ENCODE data around the gene NT5DC4. TPM values are rescaled to one million over a fixed set of nuclear protein-coding genes. Genes with fewer than 3 reads are reported as not detected.

Gene NT5DC4
- total and polyA plus RNA-seq, 4 donors, result 1.2 TPM; not detected in 3

DNA sequence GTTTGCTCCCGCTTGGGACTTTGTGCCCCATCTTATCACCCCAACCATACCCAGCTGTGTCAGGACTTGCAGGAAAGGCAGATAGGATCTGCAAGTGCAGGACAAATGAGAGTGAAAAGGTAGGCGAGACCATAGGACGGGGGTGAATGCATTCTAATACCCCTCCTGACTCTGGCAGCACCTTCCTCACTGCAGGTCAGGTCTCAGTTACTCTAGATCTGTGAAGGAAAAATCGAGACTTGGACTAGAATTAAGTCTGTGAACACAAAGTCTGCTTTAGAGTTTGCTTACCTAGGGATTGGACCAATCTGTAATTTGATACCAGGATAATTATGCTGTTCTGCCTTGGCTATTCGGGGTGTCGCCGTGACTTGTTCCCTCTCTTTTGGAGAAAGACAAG, 19.7 kb downstream of the NT5DC4 start (continued):
- TF ChIP-seq, protein P1, sequence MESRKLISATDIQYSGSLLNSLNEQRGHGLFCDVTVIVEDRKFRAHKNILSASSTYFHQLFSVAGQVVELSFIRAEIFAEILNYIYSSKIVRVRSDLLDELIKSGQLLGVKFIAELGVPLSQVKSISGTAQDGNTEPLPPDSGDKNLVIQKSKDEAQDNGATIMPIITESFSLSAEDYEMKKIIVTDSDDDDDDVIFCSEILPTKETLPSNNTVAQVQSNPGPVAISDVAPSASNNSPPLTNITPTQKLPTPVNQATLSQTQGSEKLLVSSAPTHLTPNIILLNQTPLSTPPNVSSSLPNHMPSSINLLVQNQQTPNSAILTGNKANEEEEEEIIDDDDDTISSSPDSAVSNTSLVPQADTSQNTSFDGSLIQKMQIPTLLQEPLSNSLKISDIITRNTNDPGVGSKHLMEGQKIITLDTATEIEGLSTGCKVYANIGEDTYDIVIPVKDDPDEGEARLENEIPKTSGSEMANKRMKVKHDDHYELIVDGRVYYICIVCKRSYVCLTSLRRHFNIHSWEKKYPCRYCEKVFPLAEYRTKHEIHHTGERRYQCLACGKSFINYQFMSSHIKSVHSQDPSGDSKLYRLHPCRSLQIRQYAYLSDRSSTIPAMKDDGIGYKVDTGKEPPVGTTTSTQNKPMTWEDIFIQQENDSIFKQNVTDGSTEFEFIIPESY (IDR thresholded peaks at IDR 0.05), result no peak
- TF ChIP-seq JUND (IDR thresholded peaks at IDR 0.05) (no peak), GABPA (IDR thresholded peaks at IDR 0.05 in 1 of 2, conservative IDR thresholded peaks at IDR 0.05 in 1 of 2) (no peak), FOXA1 (IDR thresholded peaks at IDR 0.05) (no peak), EGR1 (IDR thresholded peaks at IDR 0.05; ENCODE audit: low read depth in 2 of 2) (no peak)
- TF ChIP-seq, protein P2, sequence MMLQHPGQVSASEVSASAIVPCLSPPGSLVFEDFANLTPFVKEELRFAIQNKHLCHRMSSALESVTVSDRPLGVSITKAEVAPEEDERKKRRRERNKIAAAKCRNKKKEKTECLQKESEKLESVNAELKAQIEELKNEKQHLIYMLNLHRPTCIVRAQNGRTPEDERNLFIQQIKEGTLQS (IDR thresholded peaks at IDR 0.05), result no peak

DNA sequence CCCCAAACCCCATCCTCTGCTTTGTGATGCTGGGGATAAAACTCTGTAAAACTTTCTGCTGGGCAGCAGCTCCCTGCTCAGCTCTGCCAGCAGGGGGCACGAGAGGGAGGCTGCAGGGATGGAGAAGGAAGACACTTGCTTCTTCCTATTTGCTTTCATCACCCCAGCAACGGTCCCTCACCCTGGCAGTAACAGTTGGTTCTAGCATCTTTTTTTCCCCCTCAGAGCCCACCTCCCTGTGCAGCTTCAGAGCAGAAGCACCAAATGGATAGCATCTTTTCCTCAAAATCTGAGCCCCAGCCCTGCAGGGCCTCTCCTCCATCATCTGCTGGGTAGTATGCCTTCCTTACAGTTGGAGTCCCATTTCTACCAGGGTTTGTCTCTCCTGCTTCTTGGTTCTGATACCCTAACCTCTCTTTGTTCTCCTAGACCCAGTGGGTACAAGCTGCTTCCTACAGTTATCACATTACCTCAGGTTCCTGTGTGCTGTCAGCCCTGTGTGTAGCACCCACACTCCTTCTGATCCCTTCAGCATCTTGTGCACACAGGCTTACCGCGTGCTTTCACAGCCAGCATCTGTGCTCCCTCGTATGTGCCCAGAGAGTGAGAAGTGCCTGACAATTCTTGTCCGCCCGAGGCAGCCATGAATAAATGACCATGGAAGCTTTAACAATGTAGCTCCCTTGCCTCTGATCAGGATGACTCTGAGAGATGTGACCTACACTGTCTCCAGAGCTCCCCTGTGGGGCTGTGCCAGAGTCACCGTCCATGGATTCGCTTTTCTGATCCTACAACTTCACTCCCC, 29.1 kb downstream of the NT5DC4 start:
- Histone ChIP-seq H3K27ac (ENCODE audit: low read depth in 1 of 2, low read length in 2 of 2) (peak overlapping the region; percentile 1 to 5), H3K27me3 (ENCODE audit: control insufficient read depth in 4 of 4, insufficient read depth in 4 of 4, low read length in 3 of 4) (no peaks in the 10 kb centered on the region), H3K9me3 (ENCODE audit: control insufficient read depth in 4 of 4, low read length in 3 of 4) (no peaks in the 10 kb centered on the region), H3K36me3 (ENCODE audit: control insufficient read depth in 4 of 4, insufficient read depth in 3 of 4, low read depth in 1 of 4, low read length in 3 of 4) (no peaks in the 10 kb centered on the region), H3K4me1 (ENCODE audit: control insufficient read depth in 4 of 4, insufficient read depth in 4 of 4, low read length in 3 of 4) (peaks cover 1 to 31% (median 17%) of the 10 kb centered on the region in 4 donors), H3K9ac (ENCODE audit: low read depth in 1 of 2, low read length in 2 of 2) (no peak overlapping the region), H3K4me3 (ENCODE audit: low read depth in 1 of 3, low read length in 3 of 3) (no peak overlapping the region)
- 60% methylated on average over 9 of the region's 9 CpGs for WGBS
- peak; percentile 82 for DNase-seq (ENCODE audit: low spot score)
- TF ChIP-seq, protein P3, sequence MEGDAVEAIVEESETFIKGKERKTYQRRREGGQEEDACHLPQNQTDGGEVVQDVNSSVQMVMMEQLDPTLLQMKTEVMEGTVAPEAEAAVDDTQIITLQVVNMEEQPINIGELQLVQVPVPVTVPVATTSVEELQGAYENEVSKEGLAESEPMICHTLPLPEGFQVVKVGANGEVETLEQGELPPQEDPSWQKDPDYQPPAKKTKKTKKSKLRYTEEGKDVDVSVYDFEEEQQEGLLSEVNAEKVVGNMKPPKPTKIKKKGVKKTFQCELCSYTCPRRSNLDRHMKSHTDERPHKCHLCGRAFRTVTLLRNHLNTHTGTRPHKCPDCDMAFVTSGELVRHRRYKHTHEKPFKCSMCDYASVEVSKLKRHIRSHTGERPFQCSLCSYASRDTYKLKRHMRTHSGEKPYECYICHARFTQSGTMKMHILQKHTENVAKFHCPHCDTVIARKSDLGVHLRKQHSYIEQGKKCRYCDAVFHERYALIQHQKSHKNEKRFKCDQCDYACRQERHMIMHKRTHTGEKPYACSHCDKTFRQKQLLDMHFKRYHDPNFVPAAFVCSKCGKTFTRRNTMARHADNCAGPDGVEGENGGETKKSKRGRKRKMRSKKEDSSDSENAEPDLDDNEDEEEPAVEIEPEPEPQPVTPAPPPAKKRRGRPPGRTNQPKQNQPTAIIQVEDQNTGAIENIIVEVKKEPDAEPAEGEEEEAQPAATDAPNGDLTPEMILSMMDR (IDR thresholded peaks at IDR 0.05; ENCODE audit: low read depth, low read length, missing input control), result peak; percentile 94
- TF ChIP-seq, protein P4, sequence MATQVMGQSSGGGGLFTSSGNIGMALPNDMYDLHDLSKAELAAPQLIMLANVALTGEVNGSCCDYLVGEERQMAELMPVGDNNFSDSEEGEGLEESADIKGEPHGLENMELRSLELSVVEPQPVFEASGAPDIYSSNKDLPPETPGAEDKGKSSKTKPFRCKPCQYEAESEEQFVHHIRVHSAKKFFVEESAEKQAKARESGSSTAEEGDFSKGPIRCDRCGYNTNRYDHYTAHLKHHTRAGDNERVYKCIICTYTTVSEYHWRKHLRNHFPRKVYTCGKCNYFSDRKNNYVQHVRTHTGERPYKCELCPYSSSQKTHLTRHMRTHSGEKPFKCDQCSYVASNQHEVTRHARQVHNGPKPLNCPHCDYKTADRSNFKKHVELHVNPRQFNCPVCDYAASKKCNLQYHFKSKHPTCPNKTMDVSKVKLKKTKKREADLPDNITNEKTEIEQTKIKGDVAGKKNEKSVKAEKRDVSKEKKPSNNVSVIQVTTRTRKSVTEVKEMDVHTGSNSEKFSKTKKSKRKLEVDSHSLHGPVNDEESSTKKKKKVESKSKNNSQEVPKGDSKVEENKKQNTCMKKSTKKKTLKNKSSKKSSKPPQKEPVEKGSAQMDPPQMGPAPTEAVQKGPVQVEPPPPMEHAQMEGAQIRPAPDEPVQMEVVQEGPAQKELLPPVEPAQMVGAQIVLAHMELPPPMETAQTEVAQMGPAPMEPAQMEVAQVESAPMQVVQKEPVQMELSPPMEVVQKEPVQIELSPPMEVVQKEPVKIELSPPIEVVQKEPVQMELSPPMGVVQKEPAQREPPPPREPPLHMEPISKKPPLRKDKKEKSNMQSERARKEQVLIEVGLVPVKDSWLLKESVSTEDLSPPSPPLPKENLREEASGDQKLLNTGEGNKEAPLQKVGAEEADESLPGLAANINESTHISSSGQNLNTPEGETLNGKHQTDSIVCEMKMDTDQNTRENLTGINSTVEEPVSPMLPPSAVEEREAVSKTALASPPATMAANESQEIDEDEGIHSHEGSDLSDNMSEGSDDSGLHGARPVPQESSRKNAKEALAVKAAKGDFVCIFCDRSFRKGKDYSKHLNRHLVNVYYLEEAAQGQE (IDR thresholded peaks at IDR 0.05), result no peak
- TF ChIP-seq RXRA (IDR thresholded peaks at IDR 0.05) (peak; percentile 12 to 49), JUND (IDR thresholded peaks at IDR 0.05) (no peak), RAD21 (IDR thresholded peaks at IDR 0.05) (peak; percentile 98)

DNA sequence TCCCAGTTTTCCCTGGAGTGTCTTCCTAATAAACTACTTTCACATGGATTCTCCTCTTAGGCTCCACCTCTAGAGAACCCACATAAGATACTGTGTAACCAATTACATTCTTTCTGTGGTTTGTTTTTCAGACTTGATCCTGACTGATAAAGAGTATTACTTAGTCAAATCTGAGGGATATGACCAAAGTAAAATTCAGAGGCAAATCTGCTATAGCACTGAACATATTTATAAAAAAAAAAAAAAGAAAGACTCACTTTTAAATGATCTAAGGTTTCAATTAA, 29.7 kb downstream of the NT5DC4 start:
- Histone ChIP-seq H3K4me1 (ENCODE audit: control insufficient read depth in 4 of 4, insufficient read depth in 4 of 4, low read length in 3 of 4) (peaks cover 4 to 32% (median 17%) of the 10 kb centered on the region in 4 donors), H3K9ac (ENCODE audit: low read depth in 1 of 2, low read length in 2 of 2) (no peak overlapping the region), H3K27me3 (ENCODE audit: control insufficient read depth in 4 of 4, insufficient read depth in 4 of 4, low read length in 3 of 4) (no peaks in the 10 kb centered on the region), H3K27ac (ENCODE audit: low read depth in 1 of 2, low read length in 2 of 2) (peak overlapping the region; percentile 1 to 5), H3K36me3 (ENCODE audit: control insufficient read depth in 4 of 4, insufficient read depth in 3 of 4, low read depth in 1 of 4, low read length in 3 of 4) (no peaks in the 10 kb centered on the region), H3K4me3 (ENCODE audit: low read depth in 1 of 3, low read length in 3 of 3) (no peak overlapping the region), H3K9me3 (ENCODE audit: control insufficient read depth in 4 of 4, low read length in 3 of 4) (no peaks in the 10 kb centered on the region)
- no peak for DNase-seq (ENCODE audit: low spot score)
- TF ChIP-seq HNF4G (IDR thresholded peaks at IDR 0.05) (no peak), HNF4A (conservative IDR thresholded peaks at IDR 0.05) (no peak), FOXA1 (IDR thresholded peaks at IDR 0.05) (no peak), EGR1 (IDR thresholded peaks at IDR 0.05; ENCODE audit: low read depth in 2 of 2) (no peak), TAF1 (conservative IDR thresholded peaks at IDR 0.05) (no peak), SP1 (IDR thresholded peaks at IDR 0.05) (no peak)
- TF ChIP-seq, protein P2 (IDR thresholded peaks at IDR 0.05), result no peak
- TF ChIP-seq, protein P4 (IDR thresholded peaks at IDR 0.05), result no peak
- TF ChIP-seq, protein P1 (IDR thresholded peaks at IDR 0.05), result no peak
